ENCODE data around the gene MPPED1.

Gene MPPED1

DNA sequence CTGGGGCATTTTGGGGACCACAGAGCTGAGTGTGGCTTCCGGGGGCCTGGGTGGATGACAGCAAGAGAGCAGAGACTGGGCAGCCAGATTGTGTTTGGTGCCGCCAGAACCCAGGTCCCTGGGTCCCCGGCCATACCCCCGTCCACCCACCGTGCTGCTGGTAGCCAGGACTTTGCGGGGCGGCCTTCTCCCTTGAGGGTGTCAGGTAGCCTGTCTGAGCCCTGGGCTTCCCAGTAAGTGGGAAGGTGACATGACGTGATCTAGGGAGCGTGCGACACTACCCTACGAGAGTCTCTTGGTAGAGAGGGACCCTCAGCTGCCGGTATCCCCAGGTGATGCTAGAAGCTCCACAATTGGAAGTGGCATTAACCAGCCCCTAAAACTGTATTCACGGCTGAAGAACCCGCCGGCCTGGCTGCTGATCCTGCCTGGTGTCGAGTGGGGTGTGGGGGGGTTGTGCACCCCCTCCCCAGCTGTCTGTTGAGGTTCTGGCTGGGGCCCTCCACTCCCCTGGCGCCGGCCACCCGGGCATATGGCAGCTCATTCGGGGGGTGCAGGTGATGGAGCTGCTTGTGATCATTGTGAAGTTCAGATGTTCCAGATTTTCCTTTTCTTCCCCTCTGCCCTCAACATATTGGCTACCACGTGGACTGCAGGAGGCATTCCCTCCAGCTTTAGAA is 66.9 kb downstream of the MPPED1 start:
- DNase-seq (ENCODE audit: extremely low read depth, low read depth): no peak
- TF ChIP-seq, protein P1, sequence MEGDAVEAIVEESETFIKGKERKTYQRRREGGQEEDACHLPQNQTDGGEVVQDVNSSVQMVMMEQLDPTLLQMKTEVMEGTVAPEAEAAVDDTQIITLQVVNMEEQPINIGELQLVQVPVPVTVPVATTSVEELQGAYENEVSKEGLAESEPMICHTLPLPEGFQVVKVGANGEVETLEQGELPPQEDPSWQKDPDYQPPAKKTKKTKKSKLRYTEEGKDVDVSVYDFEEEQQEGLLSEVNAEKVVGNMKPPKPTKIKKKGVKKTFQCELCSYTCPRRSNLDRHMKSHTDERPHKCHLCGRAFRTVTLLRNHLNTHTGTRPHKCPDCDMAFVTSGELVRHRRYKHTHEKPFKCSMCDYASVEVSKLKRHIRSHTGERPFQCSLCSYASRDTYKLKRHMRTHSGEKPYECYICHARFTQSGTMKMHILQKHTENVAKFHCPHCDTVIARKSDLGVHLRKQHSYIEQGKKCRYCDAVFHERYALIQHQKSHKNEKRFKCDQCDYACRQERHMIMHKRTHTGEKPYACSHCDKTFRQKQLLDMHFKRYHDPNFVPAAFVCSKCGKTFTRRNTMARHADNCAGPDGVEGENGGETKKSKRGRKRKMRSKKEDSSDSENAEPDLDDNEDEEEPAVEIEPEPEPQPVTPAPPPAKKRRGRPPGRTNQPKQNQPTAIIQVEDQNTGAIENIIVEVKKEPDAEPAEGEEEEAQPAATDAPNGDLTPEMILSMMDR (IDR thresholded peaks at IDR 0.05; ENCODE audit: low read depth, low read length): no peak

DNA sequence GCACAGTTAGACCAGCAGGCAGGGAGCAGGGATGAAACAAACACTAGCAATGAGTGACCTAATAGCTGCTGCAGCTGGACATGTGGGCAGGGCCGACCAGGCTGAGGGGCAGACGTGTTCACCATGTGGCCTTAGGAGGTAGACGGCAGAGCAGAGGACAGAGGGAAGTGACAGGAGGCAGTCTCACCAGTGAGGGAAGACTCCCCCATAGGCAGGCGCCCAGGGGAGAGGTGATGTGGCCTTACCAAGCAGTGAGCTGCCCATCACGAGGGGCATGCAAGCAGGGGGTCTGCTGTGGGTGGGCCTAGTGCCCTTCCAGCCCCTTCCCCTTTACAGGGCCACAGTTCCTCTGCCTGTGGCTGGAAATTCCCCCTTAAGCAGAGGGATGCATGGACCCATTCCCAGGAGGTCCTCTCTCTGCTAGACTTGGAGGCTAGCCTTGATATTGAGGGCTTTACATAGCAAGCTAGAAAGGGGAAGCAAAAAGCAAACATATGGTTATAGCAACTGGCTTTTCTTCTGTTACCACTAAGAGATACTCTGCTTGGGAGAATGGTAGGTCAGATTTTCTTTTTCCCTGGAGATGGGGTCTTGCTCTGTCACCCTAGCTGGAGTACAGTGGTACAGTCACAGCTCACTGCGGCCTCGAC is 67.6 kb downstream of the MPPED1 start:
- TF ChIP-seq, protein P1 (IDR thresholded peaks at IDR 0.05; ENCODE audit: low read depth, low read length): no peak
- no peak for DNase-seq (ENCODE audit: extremely low read depth, low read depth)

DNA sequence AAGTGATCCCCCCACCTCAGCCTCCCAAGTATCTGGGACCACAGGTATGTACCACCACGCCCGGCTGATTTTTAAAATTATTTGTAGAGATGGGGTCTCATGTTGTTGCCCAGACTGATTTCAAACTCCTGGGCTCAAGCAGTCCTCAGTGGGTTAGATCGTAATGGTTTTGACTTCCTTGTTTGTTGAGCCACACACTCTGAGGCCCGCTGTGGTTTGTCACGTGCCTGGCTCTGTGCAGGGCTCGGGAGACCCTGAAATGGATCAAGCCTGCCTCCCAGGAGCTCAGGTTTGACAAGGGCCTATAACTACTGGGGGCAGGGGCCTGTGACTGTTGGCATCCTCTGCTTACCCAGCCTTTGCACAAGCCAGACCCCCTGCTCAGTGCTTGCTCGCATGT is 68.1 kb downstream of the MPPED1 start:
- no peak for DNase-seq (ENCODE audit: extremely low read depth, low read depth)
- TF ChIP-seq, protein P1 (IDR thresholded peaks at IDR 0.05; ENCODE audit: low read depth, low read length): no peak

DNA sequence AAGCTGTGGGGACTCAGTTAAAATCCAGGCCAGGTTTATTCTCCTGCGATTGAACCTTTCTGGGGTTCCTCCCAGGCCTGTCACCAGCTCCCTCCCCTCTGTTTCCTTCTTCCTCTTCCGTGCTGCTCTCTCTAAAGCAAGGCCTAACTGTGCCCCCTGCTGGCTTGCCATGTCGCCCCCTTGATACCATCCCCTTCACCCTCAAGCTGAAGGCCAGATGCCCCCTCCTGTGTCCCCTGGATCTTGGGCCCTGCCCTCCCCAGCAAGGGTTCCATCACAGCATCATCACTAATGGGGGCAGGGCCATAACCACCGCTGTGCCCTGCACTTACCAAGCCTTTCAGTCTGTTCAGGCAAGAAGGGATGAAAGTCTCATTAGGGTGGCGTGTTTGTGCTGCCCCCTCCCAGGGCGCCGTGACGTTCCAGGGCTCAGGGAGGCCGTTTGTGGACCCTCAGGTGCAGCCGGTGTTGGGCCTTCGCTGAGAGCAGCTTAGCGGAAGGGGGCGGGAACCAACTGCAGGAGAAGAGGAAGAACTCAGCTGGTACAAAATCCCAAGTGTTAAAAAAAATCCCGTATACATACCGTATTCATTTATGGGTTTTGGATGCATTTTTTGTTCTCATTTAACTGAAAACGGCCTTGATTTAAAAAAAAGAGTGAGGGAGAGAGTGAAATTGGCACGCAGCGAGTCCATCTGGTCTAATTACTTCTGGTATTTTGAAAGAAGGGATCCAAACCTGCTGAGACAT is 69.9 kb downstream of the MPPED1 start:
- DNase-seq (ENCODE audit: extremely low read depth, low read depth): no peak
- TF ChIP-seq, protein P1 (IDR thresholded peaks at IDR 0.05; ENCODE audit: low read depth, low read length): no peak

DNA sequence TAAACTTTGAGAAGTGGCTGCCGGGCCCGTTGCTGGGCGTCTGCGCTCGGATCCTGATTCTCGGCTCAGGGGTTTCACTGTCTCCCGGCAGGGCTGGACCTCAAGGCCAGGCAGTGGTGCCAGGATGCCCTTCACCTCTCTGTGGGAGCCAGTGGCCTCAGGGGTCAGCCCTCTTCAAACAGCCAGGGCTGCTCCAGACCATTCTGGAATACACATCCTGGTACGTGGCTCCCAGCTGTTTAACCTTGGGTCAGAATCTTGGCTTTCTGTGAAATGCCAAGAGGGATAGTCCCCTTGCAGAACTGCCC is 70.5 kb downstream of the MPPED1 start:
- TF ChIP-seq, protein P1 (IDR thresholded peaks at IDR 0.05; ENCODE audit: low read depth, low read length): no peak
- DNase-seq (ENCODE audit: extremely low read depth, low read depth): no peak

DNA sequence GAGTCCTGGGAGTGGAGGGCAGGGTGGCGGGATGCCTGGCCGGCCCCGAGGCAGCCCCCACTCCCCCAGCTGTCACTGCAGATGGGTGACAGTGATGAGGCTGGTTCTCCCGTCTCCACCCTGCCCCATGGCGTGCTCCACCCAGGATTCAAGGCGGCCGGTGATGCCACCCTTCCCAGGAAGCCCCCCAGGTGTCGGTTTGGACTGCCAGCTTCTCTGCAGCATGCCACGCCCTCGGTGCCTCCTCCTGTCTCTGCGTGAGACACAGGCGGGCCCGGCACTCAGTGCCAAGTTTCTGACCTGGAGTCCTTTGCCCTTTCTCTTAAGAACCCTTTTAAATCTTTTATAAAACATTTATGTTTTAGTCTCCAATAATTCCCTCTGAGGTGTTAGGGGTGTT is 71.5 kb downstream of the MPPED1 start:
- TF ChIP-seq, protein P1 (IDR thresholded peaks at IDR 0.05; ENCODE audit: low read depth, low read length): no peak

DNA sequence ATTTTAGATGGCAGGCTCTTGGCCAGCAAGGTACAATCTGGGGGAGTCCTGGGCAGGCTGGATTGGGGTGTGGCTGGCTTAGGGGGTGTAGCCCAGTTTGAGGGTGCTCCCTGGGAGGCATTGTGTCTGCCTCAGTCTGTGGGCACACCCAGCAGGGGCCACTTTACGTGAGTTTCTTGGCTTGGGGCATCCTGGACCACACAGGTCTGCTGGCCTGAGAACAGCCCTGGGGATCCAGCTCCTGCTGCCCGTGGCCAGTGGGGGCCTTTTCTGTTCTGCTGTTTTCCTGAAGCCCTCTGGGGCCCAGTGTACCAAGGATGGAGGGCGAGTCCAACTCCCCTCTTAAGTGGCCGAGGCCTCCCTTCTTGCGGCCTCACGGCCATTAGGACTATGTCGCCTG is 71.9 kb downstream of the MPPED1 start:
- TF ChIP-seq, protein P1 (IDR thresholded peaks at IDR 0.05; ENCODE audit: low read depth, low read length): no peak
- no peak for DNase-seq (ENCODE audit: extremely low read depth, low read depth)

More for the DNA sequence above, 71.5 kb downstream of the MPPED1 start:
- no peak for DNase-seq (ENCODE audit: extremely low read depth, low read depth)
